H9 (cell line): Measurements from ENCODE around the gene ALAS1. TPM values are rescaled to one million over a fixed set of nuclear protein-coding genes. Genes with fewer than 3 reads are reported as not detected.

Experiments
- DNase-seq: peaks from one replicate; pipeline ENCODE4 v3.0.0-alpha.2; 2017
- H2AFZ ChIP-seq: one replicate; pipeline ENCODE4 v1.6.1; 2013; ENCODE audit warnings: mild to moderate bottlenecking, low read length, control low read depth, moderate library complexity
- H2AK5ac ChIP-seq: 2 replicates; pipeline ENCODE4 v1.6.1; 2013; ENCODE audit warnings: low read length, control low read depth, mixed read lengths; ENCODE audit not compliant: insufficient read length
- H2BK120ac ChIP-seq: one replicate; pipeline ENCODE4 v1.6.1; 2013; ENCODE audit warnings: low read depth, mild to moderate bottlenecking, low read length, control low read depth, inconsistent platforms; ENCODE audit not compliant: poor library complexity, severe bottlenecking
- H2BK12ac ChIP-seq: 2 replicates; pipeline ENCODE4 v1.6.1; 2013; ENCODE audit warnings: low read length, control low read depth, mixed read lengths, low read depth; ENCODE audit not compliant: insufficient read length
- H2BK15ac ChIP-seq: 2 replicates; pipeline ENCODE4 v1.6.1; 2013; ENCODE audit warnings: low read depth, low read length, control low read depth
- H2BK20ac ChIP-seq: one replicate; pipeline ENCODE4 v1.6.1; 2013; ENCODE audit warnings: low read depth, mild to moderate bottlenecking, low read length, control low read depth, inconsistent platforms; ENCODE audit not compliant: poor library complexity, severe bottlenecking
- H2BK5ac ChIP-seq: 2 replicates; pipeline ENCODE4 v1.6.1; 2013; ENCODE audit warnings: low read length, control low read depth, mixed read lengths; ENCODE audit not compliant: insufficient read length
- H3K14ac ChIP-seq: 2 replicates; pipeline ENCODE4 v1.6.1; 2013; ENCODE audit warnings: low read length, control low read depth; ENCODE audit not compliant: insufficient read depth
- H3K18ac ChIP-seq: 2 replicates; pipeline ENCODE4 v1.6.1; 2013; ENCODE audit warnings: low read depth, mild to moderate bottlenecking, mixed read lengths, low read length, control low read depth; ENCODE audit not compliant: insufficient read length
- H3K23ac ChIP-seq: 2 replicates; pipeline ENCODE4 v1.6.1; 2013; ENCODE audit warnings: low read length, control low read depth, mixed read lengths, low read depth; ENCODE audit not compliant: insufficient read length
- H3K23me2 ChIP-seq: 2 replicates; pipeline ENCODE4 v1.6.1; 2013; ENCODE audit warnings: low read depth, mild to moderate bottlenecking, mixed read lengths, low read length, control low read depth; ENCODE audit not compliant: insufficient read length, poor library complexity, severe bottlenecking
- H3K27ac ChIP-seq: 2 replicates; pipeline ENCODE4 v1.5.1; 2013; ENCODE audit warnings: low read length, control low read depth, mixed read lengths, low read depth; ENCODE audit not compliant: insufficient read length
- H3K27me3 ChIP-seq: 2 replicates; pipeline ENCODE4 v1.6.1; 2013; ENCODE audit warnings: low read length, control low read depth, inconsistent platforms; ENCODE audit not compliant: insufficient read depth
- H3K4ac ChIP-seq: 2 replicates; pipeline ENCODE4 v1.6.1; 2013; ENCODE audit warnings: low read depth, mild to moderate bottlenecking, control low read depth, inconsistent platforms, low read length, moderate library complexity
- H3K4me1 ChIP-seq: 2 replicates; pipeline ENCODE4 v1.6.1; 2013; ENCODE audit warnings: low read length, control low read depth, inconsistent platforms; ENCODE audit not compliant: insufficient read depth
- H3K4me2 ChIP-seq: 2 replicates; pipeline ENCODE4 v1.6.1; 2013; ENCODE audit warnings: low read length, control low read depth, mixed read lengths; ENCODE audit not compliant: insufficient read length, insufficient read depth
- H3K56ac ChIP-seq: 2 replicates; pipeline ENCODE4 v1.6.1; 2013; ENCODE audit warnings: low read depth, mild to moderate bottlenecking, mixed read lengths, low read length, control low read depth; ENCODE audit not compliant: insufficient read length
- H3K79me1 ChIP-seq: 2 replicates; pipeline ENCODE4 v1.6.1; 2013; ENCODE audit warnings: low read depth, mild to moderate bottlenecking, moderate library complexity, low read length, control low read depth, inconsistent platforms; ENCODE audit not compliant: insufficient read depth, poor library complexity, severe bottlenecking
- H3K79me2 ChIP-seq: 2 replicates; pipeline ENCODE4 v1.6.1; 2013; ENCODE audit warnings: low read length, control low read depth, inconsistent platforms; ENCODE audit not compliant: insufficient read depth
- H3K9ac ChIP-seq: 2 replicates; pipeline ENCODE4 v1.6.1; 2013; ENCODE audit warnings: low read length, control low read depth, mixed read lengths; ENCODE audit not compliant: insufficient read length; ENCODE audit errors: extremely low read depth
- H3K9me3 ChIP-seq: one replicate; pipeline ENCODE4 v1.6.1; 2013; ENCODE audit warnings: low read depth, low read length, inconsistent platforms; ENCODE audit not compliant: control insufficient read depth
- H3T11ph ChIP-seq: one replicate; pipeline ENCODE4 v1.6.1; 2013; ENCODE audit warnings: mild to moderate bottlenecking, low read length, control low read depth, inconsistent platforms
- H4K20me1 ChIP-seq: one replicate; pipeline ENCODE4 v1.6.1; 2013; ENCODE audit not compliant: control insufficient read depth, insufficient read length, insufficient read depth
- H4K5ac ChIP-seq: 2 replicates; pipeline ENCODE4 v1.6.1; 2013; ENCODE audit warnings: low read depth, mild to moderate bottlenecking, mixed read lengths, low read length, control low read depth; ENCODE audit not compliant: insufficient read length
- H4K8ac ChIP-seq: replicated peaks from 2 replicates; pipeline ENCODE4 v1.6.1; 2013; ENCODE audit warnings: low read length, control low read depth, mixed read lengths, low read depth; ENCODE audit not compliant: insufficient read length
- H4K91ac ChIP-seq: 2 replicates; pipeline ENCODE4 v1.6.1; 2013; ENCODE audit warnings: low read depth, mild to moderate bottlenecking, moderate library complexity, mixed read lengths, low read length, control low read depth; ENCODE audit not compliant: insufficient read length
- H3K27ac Mint-ChIP-seq, 3 experiments: 2 replicates in 2 of 3; 3 replicates in 1 of 3; pipeline ENCODE4 v1.8.0; 2020 to 2021; ENCODE audit warnings: mixed read lengths in 3 of 3, mild to moderate bottlenecking in 1 of 3, moderate library complexity in 1 of 3
- H3K27me3 Mint-ChIP-seq: 2 replicates; pipeline ENCODE4 v1.8.0; 2021; ENCODE audit warnings: low read depth, mild to moderate bottlenecking, moderate library complexity, mixed read lengths
- H3K36me3 Mint-ChIP-seq, 3 experiments: 2 replicates in 2 of 3; 3 replicates in 1 of 3; pipeline ENCODE4 v1.8.0; 2020 to 2021; ENCODE audit warnings: low read depth in 3 of 3, mixed read lengths in 3 of 3; ENCODE audit not compliant: insufficient read depth in 1 of 3
- H3K4me1 Mint-ChIP-seq, 2 experiments: 2 replicates each; pipeline ENCODE4 v1.8.0; 2020; ENCODE audit warnings: mixed read lengths in 2 of 2
- H3K4me3 Mint-ChIP-seq, 2 experiments: 2 replicates in 1 of 2; 3 replicates in 1 of 2; pipeline ENCODE4 v1.8.0; 2020 to 2021; ENCODE audit warnings: mild to moderate bottlenecking in 2 of 2, mixed read lengths in 2 of 2, moderate library complexity in 1 of 2
- H3K9me3 Mint-ChIP-seq, 2 experiments: 2 replicates in 1 of 2; 3 replicates in 1 of 2; pipeline ENCODE4 v1.8.0; 2020; ENCODE audit warnings: mild to moderate bottlenecking in 2 of 2, mixed read lengths in 2 of 2, moderate library complexity in 1 of 2
- CTCF ChIP-seq: fragments of 200-600 bp; sonication (generic); conservative IDR thresholded peaks from 3 replicates; pipeline ENCODE4 v1.8.0; 2021; ENCODE audit warnings: antibody characterized with exemption, mild to moderate bottlenecking
- WGBS: extraction: QIAGEN DNeasy Blood & Tissue Kit; methylation state at CpG from one replicate; pipeline ENCODE4 v1.1.7; 2013; ENCODE audit warnings: missing lambda C conversion rate, low lambda C conversion rate, mixed read lengths; ENCODE audit not compliant: insufficient read length; ENCODE audit errors: extremely low coverage; 5-methylcytosine and 5-hydroxymethylcytosine counted together
- total RNA-seq: library from RNA; stranded (reverse); gene quantifications from 2 replicates; pipeline ENCODE4 v1.2.1, GENCODE V29; 2021

The ALAS1 gene
- total RNA-seq, 1 experiment from 2014 or later: 39.1 TPM

- Histone ChIP-seq H2BK12ac (no peak overlapping the region), H3K9me3 (no peaks in the 10 kb centered on the region), H2AFZ (no peak overlapping the region), H4K20me1 (no peaks in the 10 kb centered on the region), H3K4ac (no peak overlapping the region), H3K56ac (no peak overlapping the region), H4K91ac (no peak overlapping the region), H2BK5ac (no peak overlapping the region), H2AK5ac (no peak overlapping the region), H3K18ac (peak overlapping the region; percentile 16), H3K14ac (0 out of 2 replicates have a peak overlapping the region, but pooled peaks have one; percentile 28), H2BK120ac (no peak overlapping the region), H3K27me3 (no peaks in the 10 kb centered on the region; the same call in 1 of the 2 replicates), H3K23ac (no peak overlapping the region), H3K79me1 (no peaks in the 10 kb centered on the region), H2BK20ac (no peak overlapping the region), H4K8ac (no peak overlapping the region), H3K27ac (no peak overlapping the region), H2BK15ac (no peak overlapping the region), H3K4me2 (peak overlapping the region; percentile 82), H3T11ph (no peak overlapping the region), H4K5ac (no peak overlapping the region), H3K4me1 (no peaks in the 10 kb centered on the region), H3K79me2 (no peaks in the 10 kb centered on the region), H3K23me2 (peaks cover 7% of the 10 kb centered on the region), H3K9ac (no peak overlapping the region)
- Mint-ChIP-seq H3K4me3 (peak overlapping the region; percentile 98 to 99), H3K27me3 (peaks cover 10% of the 10 kb centered on the region), H3K36me3 (peaks cover 12 to 32% (median 27%) of the 10 kb centered on the region in 3 experiments; a peak in 6 of 7 replicates), H3K4me1 (peaks cover 16 to 17% of the 10 kb centered on the region in 2 experiments), H3K9me3 (no peaks in the 10 kb centered on the region), H3K27ac (peak overlapping the region in 1 of 3 experiments; percentile 94; a peak in 3 of 7 replicates)
- DNase-seq: no peak
- WGBS: no CpG with 5 or more reads among the region's 10 CpGs
- TF ChIP-seq CTCF: no peak
These were observed 490 bp upstream of the ALAS1 start for GRCh38 chr3:52197499-52197841.
